Measurements from ENCODE around the gene SLC9A2.

GRCh38 chr2:102604769-102605168 is 14.6 kb upstream of the SLC9A2 start:
- TF ChIP-seq CTCF (IDR thresholded peaks at IDR 0.05) (no peak), EZH2 (IDR thresholded peaks at IDR 0.05) (no peak), EZH2phosphoT487 (IDR thresholded peaks at IDR 0.05) (no peak)

All from neural progenitor cell (in vitro differentiated cells).